GM19238 (cell line): Measurements from ENCODE around the gene SHISAL1.
"Not testable (repeated sequence)": the region's sequence is repeated elsewhere in the genome, so short reads cannot be mapped to it uniquely, and the experiment has no call there.

Experiments used
- DNase-seq: peaks from one replicate; pipeline ENCODE4 v3.0.0; 2011; ENCODE audit warnings: low spot score; ENCODE audit not compliant: insufficient read length

SHISAL1 gene

DNA sequence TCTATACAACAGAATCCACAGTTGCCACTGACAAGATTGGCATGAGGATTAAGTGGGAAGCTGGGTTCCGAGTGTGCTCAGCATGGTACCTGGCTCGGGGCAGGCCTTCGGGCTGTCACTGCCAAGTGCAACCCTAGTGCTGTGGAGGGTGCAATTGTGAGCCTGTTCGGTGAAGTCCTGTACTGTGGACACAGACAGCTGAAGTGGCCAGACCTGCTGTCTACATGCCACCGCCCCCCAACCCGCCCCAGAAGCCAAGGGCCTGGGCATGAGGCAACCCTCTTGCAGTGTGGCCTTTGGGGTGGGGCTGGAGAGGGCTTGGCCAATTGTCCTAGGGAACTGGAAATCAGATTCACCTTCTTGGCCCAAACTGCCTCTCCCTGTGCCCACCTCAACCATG lies 15.6 kb upstream of the SHISAL1 start:
- DNase-seq = no peak

DNA sequence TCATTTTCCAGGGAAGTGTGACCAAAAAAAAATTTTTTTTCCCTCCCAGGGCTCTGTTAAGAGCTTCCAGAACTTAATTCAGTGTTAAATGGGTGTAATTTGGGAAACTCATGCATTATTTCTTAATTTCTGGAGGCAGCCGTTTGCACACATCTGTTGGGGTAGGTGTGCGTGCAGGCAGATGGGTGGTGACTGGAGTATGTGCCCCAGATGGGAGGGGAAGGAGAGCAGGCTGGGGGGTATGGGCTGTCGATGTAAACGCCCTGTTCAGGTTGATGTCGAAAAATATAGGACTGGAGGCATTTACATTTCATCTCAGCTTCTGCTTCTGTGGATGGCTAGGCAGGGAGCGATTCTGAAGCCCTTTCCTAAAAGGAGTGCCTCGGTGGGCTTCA lies 13.7 kb upstream of the SHISAL1 start:
- DNase-seq = no peak

DNA sequence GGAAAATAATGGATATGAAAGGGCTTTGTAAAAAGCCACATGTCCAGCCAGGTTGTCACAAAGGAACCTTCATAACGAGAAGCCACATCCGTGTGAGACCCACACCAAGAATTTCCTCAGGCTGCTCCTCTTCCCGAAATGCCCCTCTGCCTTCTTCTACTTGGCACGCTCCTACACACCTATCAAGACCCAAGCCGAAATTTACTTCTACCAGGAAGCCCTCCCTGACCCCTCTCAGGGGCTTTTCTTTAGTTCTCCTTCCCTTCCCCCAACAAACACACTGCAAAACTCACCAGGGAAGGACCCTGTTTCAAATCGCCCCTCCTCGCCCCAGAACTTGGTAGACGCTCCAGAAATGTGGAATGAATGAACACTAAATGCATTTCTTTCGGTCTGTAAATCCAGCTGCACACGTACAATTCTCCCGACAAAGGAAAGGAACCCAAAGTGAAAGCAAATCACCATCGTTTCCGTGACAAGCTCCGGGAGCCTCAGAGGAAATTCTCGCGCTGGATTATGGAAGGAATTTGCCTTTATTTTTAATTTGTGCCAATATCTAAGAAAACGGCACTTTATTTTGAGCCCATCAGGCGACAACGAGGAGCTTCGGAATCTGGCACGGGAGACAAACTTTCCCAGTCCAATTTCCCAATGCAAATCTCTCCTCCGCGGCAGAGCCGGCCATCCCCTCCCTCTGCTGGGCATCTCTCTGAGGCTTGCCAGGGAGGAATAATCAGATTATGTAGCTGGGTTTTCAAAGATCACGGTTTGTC lies 13.2 kb upstream of the SHISAL1 start:
- no peak for DNase-seq

DNA sequence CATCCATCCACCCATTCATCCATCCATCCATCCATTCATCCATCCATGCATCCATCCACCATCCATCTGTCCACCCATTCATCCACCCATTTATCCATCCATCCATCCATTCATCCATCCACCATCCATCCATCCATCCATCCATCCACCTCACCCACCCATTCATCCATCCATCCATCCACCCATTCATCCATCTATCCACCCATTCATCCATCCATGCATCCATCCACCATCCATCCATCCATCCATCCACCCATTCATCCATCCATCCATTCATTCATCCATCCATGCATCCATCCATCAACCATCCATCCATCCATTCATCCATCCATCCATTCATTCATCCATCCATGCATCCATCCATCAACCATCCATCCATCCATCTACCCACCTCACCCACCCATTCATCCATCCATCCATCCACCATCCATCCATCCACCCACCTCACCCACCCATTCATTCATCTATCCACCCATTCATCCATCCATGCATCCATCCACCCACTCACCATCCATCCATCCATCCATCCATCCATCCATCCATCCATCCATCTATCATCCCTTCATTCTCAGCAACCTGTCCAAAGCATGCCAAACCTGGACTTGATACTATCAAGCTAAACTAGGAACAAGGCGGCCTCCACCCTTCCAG lies 10.5 kb upstream of the SHISAL1 start:
- not testable (repeated sequence) for DNase-seq

DNA sequence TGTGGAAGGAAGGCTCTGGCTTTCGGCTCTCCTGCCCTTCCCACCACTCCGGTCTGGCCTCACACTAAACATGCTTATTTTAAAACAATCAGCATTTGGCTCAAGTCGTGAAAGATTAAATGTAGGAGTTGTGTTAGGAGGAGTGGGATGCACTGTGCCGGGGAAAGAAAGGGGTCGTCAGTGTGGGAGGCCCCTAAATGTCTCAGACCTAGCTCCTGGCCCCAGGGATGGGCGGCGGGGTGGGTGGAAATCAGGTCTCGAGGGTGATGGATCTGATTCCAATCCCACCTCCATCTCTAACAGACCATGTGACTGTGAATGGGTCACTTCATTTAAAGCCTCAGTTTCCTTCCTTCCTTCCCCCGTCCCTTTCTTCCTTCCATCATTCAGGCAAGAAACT lies 6.9 kb upstream of the SHISAL1 start:
- DNase-seq = no peak

DNA sequence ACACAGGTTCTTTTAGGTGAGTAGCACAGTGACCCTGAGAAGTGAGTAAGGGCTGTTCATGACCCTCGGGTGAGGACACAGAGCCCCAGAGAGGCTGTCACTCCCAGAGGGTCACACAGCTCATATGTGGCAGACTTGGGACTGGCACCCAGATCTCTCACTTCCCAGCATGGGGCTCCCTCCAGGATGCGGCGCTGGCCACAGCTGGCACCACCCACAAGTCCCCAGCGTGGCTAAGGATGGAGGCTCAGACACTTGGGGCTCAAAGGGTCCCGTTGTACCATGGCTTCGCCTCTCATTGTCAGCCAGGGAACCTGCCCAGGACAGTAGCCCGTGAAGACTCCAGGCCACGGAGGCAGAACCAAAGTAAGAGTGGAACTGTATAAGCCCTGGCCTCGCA lies 6.0 kb upstream of the SHISAL1 start:
- DNase-seq = no peak

DNA sequence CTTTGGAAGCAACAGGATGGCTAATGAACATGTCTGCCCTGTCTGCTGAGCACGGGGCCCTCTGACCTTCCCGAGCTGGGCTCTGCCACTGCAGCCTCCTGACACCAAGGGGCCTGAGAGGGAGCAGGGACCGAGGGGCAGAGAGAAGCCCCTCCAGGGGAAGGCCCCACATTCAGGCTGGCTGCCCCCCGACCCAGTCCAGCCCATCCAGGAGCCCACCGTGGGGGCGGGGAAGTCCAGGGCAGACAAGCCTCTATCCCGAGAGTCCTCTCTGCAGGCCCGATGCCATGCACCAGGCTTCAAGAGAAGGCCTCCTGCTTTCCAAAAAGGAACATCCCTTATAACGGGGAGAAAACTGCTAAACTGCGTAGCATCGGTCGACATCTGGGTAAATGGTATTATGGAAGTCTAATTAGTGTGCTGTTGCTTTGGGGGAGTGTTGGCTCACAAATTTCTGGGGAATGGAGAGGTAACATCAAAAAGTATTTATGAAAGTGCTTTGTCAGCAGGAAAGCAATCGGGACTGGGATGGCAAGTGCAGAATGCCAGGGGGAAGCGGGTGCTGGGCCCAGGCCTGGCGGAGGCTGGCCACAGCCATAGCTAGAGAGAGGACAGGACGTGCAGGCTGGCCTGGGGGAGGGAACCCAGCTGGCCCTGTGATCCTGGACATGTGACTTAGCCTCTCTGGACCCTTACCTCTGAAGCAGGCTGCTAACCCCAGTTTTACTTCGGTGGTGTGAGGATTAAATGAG lies 5.3 kb upstream of the SHISAL1 start:
- DNase-seq = no peak

DNA sequence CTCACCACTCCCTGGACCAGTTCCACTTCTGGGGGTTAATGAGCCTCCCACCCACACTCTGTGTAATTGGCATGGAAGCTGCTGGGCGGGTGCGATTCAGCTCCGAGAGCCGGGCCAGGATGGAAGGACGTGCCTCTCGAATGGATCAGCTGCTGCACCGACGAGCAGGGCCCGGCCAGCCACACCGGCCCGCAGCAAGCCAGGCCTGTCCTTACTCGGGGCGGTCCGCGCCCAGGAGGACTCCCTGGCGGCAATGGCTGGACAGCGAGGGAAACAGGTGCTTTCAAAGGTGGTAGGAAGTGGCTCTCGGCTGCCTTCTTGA lies 4.3 kb upstream of the SHISAL1 start:
- no peak for DNase-seq

DNA sequence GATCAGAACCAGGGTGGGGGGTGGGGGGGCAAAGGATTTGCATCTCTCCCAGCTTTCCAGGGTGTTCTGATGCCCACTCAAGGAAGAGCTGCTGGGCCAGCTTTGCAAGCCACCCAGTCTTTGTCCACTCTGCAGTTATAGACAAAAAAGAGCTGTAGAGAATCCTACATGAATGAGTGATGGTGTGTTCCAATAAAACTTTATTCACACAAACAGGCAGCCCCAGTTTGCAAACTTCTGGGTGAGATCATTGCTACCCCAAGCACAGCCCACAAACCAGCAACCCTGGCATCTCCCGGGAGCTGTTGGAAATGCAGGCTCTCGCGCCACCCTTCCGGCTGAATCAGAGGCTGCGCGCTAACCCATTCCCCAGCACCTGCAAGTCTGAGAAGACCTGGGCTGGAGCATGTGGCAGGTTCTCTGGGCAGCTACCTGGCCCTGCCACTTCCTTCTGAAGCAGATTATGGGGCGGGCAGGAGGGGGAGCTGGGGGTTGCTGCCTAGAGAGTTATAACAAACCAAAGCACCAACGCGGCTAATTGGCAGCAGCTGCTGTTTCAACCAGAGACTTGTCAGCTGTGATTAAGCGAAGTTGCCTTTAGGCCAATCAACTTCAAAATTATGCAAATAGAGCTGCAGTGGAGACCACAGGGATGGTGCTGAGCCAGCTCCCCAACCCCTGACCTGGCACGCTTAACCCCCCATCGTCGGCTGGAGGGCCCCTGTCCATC lies 3.8 kb upstream of the SHISAL1 start:
- DNase-seq = no peak

DNA sequence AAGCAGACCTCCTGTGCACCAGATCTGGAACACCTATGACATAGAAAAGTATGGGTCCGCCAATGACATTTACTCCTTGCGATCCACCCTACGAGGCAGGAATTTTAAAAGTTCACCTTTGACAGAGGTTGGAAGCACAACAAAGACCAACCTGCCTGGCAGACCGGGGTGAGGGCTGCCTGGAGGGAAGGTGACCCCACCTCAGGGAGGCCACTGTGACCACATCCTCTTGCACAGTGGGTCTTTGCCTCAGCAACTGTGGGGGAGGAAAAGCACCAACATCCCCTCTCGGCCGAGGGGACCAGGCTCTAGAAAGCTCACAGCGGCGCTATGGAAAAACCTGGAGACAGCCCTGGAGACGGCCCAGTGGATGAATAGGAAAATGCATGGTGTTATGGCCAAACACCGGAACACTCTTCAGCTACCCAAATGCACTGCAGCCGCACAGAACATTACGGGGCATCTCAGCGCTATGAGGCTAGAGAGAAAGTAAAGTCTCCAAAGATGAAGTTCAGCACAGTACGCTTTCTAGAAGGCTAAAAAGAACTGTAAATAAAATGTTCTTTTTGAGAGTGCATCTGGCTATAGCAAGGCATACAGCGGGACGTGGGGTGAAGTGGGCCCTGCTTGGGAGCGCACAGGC lies 1.8 kb upstream of the SHISAL1 start:
- no peak for DNase-seq

DNA sequence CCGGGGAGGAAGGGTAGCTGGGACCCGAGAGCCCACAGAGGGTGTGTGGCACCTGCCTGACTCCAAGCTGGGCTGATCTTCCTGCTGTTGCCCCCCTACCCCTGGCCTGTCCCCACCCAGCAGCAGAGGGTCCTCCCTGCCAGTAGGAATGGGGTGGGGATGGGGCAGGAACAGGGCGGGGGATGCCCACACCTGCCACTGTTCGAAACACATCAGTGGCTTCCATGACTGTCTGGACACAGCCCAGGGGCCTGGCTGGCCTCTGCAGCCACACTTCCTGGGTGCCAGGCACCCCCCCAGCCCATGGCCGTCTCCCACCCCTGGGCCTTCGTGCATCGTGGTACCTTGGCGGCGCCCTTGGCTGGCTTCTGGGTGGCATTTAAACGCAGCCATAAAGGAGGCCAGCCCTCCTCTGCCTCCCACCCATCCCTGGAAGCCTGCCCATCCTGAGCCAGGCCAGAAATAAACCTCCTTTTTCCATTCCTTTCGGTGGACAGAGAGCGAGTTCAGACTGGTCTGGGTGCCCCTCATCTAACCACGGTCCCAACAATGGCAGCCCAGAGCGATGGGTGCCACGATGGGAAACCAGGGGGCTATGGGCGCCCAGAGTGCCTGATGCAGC lies 745 bp upstream of the SHISAL1 start:
- no peak for DNase-seq

DNA sequence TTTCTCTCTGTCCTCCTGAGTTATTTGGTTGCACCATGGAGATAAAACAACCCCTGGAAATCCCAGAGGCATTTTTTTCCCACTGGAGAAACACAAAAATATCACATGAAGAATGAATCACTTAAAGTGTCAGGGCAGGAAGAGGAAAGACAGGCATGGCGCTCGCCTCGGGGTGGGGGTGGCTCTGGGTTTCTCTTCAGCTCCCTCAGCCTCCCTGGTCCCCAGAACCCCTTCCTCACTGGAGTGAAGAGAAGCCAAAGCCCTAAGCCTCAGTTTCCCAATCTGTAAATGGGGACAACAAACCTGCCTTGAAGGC lies 938 bp downstream of the SHISAL1 start:
- DNase-seq = no peak

DNA sequence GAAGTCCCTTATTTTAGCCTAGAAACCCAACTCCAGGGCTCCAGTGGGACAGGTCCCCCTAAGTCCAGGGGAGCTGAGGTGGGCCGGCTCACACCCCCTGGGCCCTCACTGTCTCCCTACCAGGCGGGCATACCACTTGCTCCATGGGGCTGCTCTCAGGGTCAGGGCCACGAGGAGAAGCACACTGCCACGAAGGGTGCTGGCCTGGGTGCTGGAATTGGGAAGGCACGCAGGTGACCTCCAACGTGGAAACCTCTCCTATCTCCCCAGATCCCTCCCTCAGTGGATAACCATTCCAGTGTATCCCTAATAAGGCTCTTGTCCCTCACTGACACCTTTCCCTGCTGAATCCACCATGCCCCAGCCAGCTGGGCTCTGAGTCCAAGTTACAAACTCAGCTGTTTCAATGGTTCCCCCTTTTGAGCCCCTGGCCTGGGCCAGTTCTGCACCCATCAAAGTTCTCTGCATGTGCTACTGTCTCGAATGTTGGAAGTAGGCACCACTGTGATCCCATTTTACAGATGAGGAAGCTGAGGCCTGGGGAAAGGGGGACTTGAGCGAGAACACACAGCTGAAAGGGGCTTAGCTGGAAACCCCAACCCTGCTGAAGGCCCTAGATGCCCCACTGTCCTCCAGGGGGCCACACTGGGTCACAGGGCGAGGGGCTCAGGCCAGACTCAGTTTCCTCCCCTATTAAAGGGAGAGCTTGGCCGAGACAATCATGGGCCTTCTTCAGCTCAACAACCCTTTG lies 1.5 kb downstream of the SHISAL1 start:
- no peak for DNase-seq

DNA sequence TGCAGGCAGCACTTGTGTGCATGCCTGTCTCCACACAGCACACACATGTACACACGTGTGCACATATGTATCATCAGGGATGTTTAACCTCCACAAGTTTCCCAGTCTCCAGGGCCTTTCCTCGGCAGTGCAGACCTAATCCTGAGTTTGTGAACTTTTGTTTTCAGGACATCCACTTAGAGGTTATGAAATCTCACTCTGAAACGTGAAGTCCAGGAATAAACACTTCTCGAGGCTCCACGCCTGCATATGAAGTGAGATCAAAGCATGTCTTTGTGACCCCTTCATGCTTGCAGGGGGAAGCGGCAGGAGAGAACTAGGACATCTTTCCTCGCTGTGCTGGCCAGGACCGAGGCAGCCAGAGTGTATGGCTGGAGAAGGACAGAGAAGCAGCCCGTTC lies 3.1 kb downstream of the SHISAL1 start:
- no peak for DNase-seq

DNA sequence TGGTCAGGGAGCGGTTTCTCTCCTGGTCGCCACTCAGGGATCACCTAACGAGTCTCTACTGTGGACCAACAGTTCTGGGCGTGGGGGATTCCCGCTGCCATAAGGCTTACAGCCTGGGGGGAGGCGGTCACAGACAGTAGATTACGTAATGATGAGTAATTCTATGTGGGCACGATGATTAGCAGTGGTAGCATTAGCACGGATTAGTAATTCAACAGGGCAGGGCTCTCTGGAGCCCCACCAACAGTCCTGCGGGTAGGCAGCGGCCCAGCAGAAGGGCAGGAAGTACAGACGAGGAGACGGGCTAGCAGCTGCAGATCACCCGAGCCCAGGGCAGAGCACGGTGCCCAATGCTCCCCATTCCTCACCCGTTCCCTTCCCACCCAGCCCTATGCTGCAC lies 3.6 kb downstream of the SHISAL1 start:
- no peak for DNase-seq

DNA sequence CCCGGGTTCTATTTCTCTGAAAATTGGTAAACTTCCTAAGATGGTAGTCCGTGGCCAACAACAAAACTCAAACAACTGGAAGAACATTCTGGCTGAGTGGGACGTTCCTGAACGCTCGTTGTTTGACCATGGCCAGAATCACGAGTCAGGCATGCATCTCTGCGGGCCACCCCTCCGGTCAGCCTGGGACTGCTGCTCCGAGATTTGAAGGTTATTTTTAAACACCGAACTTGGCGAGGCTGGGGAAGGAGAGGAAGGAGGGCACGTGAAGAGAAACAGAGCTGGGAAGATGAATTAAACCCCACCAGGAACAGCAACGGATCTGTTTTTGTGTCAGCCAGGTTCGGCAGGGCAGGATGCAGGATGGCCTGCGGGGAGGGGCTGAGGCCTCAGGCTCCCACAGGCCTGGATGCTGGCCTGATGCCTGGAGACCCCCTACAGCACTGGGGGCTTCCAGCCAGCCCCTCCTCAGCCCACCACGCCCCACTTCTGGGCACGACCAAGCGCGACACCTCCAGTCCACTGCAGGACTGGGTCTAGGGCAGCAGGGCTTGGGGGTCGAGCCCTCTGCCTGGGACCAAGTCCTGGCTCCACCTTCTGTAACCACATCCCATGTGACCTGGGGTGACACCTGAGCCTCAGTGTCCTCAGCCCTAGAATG lies 5.1 kb downstream of the SHISAL1 start:
- DNase-seq = no peak

DNA sequence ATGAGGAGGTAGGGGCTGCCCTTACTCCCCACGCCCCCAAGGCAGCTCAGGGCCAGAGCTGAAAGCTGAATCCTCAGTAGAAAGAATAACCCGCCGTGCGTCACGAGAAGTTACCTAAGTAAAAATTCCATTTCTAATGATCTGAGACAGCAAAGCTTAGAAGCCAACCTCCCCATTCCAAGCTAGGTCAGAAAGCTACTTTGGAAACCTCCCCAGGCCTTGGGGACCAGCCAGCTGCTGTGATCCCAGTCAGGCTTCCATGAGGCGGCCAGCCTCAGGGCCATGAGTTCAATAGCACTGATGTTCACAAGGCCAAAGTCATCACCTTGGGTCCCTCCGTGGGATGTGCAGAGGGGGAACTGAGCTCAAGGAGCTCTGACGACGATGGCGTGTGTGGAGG lies 6.9 kb downstream of the SHISAL1 start:
- DNase-seq = no peak

DNA sequence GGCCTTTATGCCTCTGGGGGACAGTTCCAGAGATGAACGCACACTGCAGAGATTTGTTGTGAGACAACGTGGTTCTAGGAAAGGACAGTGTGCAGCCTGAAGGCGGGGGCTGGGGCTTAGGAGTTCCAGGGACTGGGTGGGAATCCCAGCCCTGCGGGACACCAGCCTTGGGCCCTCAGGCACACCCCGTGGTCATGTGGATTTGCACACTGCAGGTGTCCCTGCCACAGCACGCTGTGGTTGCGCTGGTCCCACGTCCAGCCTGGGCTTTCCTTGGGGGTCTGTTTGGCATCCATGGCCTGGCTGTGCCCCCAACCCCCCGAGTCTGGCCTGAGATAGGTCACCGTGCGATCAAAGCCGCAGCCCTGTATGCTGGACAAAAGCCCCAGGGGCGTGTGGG lies 7.3 kb downstream of the SHISAL1 start:
- no peak for DNase-seq

DNA sequence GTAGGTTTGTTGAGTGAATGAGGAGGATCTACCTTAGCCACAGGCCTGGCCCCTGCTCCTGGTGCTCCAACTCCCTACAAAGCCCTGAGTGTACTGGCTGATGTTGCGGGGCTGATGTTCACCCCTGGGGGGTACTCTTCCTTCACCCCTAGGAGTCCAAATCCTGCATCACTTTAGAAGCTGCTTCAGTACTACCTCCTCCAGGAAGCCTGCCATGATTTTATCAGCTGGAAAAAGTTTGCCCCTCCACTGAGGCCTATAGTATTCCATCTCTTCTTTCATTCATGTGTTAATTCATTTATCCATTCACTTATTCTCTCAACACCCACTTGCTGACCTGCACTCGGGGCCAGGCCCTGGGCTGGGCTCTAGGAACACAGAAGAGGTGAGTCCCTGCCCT lies 7.8 kb downstream of the SHISAL1 start:
- no peak for DNase-seq

DNA sequence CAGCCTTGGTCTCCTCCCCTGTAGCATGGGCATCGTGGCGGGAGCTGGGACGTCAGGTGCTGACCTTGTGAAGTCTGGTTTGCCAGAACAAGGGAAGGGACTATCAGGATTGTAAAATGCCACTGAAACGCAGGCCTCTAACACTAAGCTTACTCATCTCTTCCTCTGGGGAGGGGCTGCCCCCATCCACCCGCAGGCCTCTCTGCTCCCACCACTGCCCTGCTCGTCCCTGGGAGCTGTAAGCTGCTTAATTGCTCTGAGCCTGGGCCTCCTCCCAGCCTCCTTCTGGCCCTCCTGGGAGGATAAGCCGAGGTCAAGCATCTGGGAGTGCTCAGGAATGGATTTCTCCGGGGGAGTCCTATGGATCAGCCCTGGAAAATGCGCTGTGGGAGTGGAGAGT lies 8.4 kb downstream of the SHISAL1 start:
- DNase-seq = no peak
